ENCODE results near the gene PAGR1. TPM values are rescaled to one million over a fixed set of nuclear protein-coding genes. Genes with fewer than 3 reads are reported as not detected.
"Not testable (repeated sequence)": the region's sequence is repeated elsewhere in the genome, so short reads cannot be mapped to it uniquely, and the experiment has no call there.

The PAGR1 gene
- total RNA-seq, 1 experiment from 2014 or later = 28.2 TPM

DNA sequence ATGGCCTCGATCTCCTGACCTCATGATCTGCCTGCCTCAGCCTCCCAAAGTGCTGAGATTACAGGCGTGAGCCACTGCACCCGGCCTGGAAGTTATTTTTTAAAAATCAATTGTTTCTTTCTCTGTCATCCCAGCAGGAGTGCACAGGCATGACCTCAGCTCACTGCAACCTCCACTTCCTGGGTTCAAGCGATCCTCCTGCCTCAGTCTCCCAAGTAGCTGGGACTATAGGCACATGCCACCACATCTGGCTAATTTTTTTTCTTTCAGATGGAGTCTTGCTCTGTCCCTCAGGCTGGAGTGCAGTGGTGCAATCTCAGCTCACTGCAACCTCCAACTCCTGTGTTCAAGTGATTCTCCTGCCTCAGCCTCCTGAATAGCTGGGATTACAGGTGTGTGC lies 28.8 kb upstream of the PAGR1 start:
- not testable (repeated sequence) for H3K9me3 ChIP-seq (replicated peaks); H3K4me1 ChIP-seq; H3K4me3 ChIP-seq; DNase-seq; H3K27ac ChIP-seq; H3K36me3 ChIP-seq; H3K27me3 ChIP-seq

DNA sequence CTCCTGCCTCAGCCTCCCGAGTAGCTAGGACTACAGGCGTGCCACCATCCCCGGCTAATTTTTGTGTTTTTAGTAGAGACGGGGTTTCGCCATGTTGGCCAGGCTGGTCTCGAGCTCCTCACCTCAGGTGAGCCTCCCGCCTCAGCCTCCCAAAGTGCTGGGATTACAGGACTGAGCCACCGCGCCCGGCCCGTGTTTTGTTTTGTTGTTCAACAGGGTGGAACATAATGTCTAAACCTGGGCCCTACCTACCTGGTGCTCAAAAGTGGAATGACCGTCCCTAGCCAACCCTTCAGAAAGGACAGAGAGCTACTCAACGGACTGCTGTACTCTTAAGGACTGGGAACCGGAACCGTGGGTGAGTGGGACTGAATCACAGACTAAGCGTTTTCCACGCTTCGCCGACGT lies 26.2 kb upstream of the PAGR1 start:
- no peak for DNase-seq
- H3K4me1 ChIP-seq = no peaks in the 10 kb centered on the region
- peak overlapping the region; percentile 84 for H3K27ac ChIP-seq

DNA sequence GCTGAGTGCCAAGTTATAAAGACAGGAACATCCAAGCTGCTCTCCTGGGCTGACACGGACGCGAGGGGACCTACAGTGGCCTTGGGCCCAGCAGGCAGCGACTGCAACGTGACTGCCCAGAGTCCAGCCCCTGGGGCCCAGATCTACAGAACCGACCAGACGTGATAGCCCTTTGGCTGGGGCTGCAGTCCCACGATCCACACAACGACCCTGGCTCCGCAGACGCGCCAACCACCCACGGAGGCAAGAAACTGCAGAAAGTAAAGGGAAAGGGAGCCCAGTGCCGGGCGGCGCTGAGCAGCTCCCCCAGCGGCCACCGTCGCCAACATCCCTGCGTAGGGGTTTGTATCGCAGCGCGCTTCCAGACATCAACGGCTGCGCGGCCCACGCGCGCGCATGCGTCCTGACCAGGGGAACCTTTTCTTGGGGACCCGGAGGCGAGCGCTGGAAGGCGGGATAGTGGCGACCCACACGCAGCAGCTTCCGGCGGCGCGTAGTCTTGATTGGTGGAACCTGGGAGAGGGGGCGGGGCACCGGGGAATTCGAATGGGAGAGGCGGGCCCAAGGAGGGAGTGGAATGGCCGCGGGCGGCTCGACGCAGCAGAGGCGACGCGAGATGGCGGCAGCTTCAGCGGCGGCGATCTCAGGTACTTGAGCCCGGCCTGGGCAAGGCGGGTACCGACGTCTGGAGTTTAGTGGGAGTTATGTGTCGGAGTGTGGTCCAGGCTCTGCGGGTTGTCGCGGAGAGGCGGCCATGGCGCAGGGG lies 25.6 kb upstream of the PAGR1 start, which contains the start of gene KIF22:
TSS of gene KIF22 (plus strand) at position 569 of the 766 bp plus-strand sequence. CDS start at position 578, 9 bp downstream.
- H3K4me1 ChIP-seq = no peaks in the 10 kb centered on the region
- H3K9me3 ChIP-seq (replicated peaks) = no peaks in the 10 kb centered on the region
- peaks cover 19% of the 10 kb centered on the region; the same call in 1 of the 2 replicates for H3K36me3 ChIP-seq
- peak within 1 kb of the TSS; percentile 84 for H3K4me3 ChIP-seq
- peak; percentile 98 to 99 for DNase-seq
- H3K27me3 ChIP-seq = no peaks in the 10 kb centered on the region
- peak within 1 kb of the TSS; percentile 84 for H3K27ac ChIP-seq

More for the DNA sequence above, 26.2 kb upstream of the PAGR1 start:
- H3K4me3 ChIP-seq = peak overlapping the region; percentile 84
- no peaks in the 10 kb centered on the region for H3K27me3 ChIP-seq
- H3K36me3 ChIP-seq = peaks cover 14% of the 10 kb centered on the region; the same call in 1 of the 2 replicates
- H3K9me3 ChIP-seq (replicated peaks) = no peaks in the 10 kb centered on the region

DNA sequence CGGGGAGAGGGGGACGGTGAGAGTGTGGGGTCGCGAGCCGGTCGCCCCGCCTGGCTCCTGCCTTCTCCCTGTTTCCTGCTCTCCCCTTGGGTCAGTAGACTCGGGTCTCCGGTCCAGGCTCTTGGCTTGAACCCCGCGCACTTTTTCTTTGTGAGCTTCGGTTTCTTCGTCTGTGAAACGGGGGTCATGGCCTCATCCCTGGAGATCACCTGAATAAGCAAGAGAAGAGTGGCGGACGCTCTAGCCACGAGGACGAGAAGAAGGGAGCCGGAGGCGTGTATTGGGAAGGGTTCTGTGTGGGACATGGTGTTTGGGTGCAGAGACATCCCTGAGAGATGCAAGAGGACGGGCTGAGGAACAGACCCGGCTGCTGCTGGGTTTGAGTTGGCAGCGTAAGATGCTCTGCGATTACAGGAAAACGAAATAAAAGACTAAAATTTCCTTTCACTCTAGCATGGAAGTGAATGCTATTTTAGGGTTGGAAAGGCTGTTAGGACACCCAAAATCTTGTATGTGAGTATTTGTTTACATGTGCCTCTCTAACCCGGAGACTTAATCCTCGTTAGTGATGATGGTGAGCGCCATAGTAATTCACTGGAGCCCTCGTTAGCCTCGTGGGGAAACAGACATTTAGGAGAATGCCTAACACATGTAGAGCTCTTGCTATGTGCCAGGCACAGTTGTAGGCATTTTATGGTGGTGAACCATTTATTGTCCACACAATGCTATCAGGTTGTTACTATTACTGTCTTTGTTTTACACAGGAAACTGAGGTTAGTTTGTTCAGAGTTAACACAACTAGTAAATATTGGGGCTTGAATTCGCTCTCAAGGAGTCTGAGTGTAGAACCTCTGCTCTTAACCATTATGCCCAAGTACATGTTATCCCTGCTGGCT lies 24.8 kb upstream of the PAGR1 start:
- H3K36me3 ChIP-seq = peaks cover 23% of the 10 kb centered on the region; the same call in 1 of the 2 replicates
- no peaks in the 10 kb centered on the region for H3K9me3 ChIP-seq (replicated peaks)
- H3K4me3 ChIP-seq = peak overlapping the region; percentile 84
- no peaks in the 10 kb centered on the region for H3K4me1 ChIP-seq
- no peaks in the 10 kb centered on the region for H3K27me3 ChIP-seq
- no peak for DNase-seq
- H3K27ac ChIP-seq = peak overlapping the region; percentile 84

DNA sequence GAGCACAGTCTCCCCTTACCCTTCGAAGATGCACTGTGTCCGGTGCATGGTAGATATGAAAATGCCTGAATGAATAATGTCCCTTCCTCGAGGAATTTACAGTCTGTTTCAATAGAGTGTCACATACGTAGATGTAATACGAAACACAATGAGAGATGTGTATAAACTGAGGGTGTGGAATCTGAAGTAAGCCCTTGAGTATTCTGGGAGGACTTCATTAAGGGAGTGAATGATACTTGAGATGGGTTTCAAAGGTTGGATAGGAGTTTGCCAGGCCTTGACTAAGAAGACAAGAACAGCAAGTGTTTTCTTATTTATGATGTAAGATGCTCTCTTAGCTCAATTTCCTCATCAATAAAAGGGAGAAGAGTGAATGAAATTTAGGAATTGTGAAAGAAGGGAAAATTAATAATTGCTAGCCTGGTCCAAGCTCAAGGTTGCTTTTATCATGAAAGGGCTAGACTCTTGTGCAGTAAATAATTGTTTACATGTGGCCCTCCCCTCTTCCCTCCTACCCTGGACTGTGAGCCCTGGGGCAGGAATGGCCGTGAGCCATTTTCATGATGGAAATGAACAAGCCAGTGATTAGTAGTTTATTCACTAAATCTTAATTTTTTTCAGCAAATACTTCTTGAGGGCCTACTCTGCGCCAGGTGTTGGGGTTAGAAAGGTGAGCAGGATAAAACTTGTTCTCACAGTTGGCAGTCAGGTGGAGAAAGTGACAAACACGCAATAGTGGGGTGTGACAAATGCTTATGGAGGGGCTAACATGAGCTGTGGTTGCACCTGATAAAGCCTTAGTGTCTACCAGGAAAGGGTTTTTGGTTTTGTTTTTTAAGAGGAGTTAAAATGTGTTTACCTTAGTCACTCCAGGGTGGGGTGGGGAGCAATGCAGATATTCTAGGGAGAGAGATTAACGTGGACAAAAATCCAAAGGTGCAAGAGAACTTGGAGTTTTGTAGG lies 23.8 kb upstream of the PAGR1 start:
- Histone ChIP-seq H3K36me3 (peaks cover 27% of the 10 kb centered on the region), H3K4me1 (no peaks in the 10 kb centered on the region), H3K9me3 (replicated peaks) (no peaks in the 10 kb centered on the region), H3K27ac (no peak overlapping the region), H3K27me3 (no peaks in the 10 kb centered on the region), H3K4me3 (peak overlapping the region; percentile 84)
- no peak for DNase-seq

DNA sequence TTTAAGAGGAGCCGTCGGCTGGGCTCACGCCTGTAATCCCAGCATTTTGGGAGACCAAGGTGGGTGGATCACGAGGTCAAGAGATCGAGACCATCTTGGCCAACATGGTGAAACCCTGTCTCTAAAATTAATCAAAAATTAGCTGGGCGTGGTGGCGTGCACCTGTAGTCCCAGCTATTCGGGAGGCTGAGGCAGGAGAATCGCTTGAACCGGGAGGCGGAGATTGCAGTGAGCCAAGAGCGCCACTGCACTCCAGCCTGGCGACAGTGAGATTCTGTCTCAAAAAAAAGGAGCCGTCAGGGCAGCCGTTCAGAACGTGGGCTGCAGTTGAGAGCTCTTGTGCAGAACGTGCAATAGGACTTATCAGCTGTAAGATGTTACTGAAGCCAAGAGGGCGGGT lies 22.8 kb upstream of the PAGR1 start:
- H3K9me3 ChIP-seq (replicated peaks); H3K4me3 ChIP-seq; DNase-seq; H3K27ac ChIP-seq; H3K27me3 ChIP-seq; H3K4me1 ChIP-seq: not testable (repeated sequence)
- H3K36me3 ChIP-seq = peaks cover 36% of the 10 kb centered on the region

DNA sequence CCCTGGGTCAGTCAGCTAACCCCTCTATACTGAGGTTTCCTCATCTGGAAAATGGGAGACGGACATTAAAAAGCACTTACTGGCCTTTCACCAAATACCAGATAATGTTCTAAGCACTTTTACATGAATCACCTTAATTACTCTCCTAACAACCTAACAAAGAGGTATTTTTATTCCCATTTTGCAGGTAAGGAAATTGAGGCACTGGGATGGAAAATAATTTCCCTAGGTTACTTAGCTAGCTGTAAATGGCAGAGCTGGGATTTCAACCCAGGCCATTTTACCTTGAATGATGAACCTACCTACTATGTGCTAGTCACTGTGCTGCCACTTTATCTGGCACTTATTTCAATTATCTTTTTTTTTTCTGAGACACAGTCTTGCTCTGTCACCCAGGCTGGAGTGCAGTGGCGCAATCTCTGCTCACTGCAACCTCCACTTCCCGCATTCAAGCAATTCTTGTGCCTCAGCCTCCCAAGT lies 21.7 kb upstream of the PAGR1 start:
- Histone ChIP-seq H3K27me3 (no peaks in the 10 kb centered on the region), H3K4me1 (no peaks in the 10 kb centered on the region), H3K4me3 (no peak overlapping the region), H3K27ac (no peak overlapping the region), H3K36me3 (peaks cover 47% of the 10 kb centered on the region), H3K9me3 (replicated peaks) (no peaks in the 10 kb centered on the region)
- no peak for DNase-seq

DNA sequence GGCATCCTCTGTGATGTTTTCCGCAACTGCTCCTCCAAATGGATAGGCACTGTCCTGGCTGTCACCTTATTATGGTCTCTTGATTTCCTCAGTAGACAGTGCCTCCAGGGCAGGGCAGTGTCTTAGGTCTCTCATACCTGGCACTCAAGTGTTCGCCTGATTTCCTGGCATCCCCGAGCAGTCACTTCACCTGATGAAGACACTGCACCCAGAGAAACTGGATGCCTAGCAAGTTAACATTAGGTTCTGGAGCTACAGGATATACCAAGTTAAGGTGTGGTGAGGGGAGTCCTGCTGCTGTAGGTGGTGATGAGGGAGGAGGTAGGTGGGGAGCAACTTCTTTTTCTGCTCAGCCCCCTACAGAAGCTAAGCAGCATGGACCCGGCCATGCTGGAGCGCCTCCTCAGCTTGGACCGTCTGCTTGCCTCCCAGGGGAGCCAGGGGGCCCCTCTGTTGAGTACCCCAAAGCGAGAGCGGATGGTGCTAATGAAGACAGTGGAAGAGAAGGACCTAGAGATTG lies 13.5 kb upstream of the PAGR1 start:
- H3K4me1 ChIP-seq = peaks cover 20% of the 10 kb centered on the region; the same call in 1 of the 2 replicates
- no peaks in the 10 kb centered on the region for H3K27me3 ChIP-seq
- H3K36me3 ChIP-seq = peaks cover 66% of the 10 kb centered on the region
- DNase-seq = no peak
- H3K27ac ChIP-seq = no peak overlapping the region
- H3K4me3 ChIP-seq = no peak overlapping the region
- H3K9me3 ChIP-seq (replicated peaks) = no peaks in the 10 kb centered on the region

DNA sequence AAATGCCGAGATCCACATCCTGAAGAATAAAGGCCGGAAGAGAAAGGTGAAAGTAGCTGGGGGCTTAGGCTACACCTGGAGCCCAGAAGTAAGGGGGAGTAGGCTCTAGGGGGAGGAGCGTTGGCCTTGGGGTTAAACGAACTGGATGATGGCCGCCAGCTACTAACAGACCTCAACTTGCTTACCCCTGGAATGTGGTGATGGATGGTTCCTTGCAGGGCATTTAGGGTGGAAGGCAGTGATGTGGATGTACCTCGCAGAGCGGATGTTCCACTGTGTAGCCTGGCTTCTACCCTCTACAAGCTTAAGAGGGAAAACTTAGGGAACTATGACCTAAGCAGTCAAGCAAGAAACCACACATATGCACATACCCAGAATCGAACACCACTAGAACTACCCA lies 11.9 kb upstream of the PAGR1 start:
- Histone ChIP-seq H3K27me3 (no peaks in the 10 kb centered on the region), H3K27ac (no peak overlapping the region), H3K4me1 (peaks cover 22% of the 10 kb centered on the region; the same call in 1 of the 2 replicates), H3K4me3 (no peak overlapping the region), H3K9me3 (replicated peaks) (no peaks in the 10 kb centered on the region), H3K36me3 (peaks cover 61% of the 10 kb centered on the region)
- DNase-seq = no peak

DNA sequence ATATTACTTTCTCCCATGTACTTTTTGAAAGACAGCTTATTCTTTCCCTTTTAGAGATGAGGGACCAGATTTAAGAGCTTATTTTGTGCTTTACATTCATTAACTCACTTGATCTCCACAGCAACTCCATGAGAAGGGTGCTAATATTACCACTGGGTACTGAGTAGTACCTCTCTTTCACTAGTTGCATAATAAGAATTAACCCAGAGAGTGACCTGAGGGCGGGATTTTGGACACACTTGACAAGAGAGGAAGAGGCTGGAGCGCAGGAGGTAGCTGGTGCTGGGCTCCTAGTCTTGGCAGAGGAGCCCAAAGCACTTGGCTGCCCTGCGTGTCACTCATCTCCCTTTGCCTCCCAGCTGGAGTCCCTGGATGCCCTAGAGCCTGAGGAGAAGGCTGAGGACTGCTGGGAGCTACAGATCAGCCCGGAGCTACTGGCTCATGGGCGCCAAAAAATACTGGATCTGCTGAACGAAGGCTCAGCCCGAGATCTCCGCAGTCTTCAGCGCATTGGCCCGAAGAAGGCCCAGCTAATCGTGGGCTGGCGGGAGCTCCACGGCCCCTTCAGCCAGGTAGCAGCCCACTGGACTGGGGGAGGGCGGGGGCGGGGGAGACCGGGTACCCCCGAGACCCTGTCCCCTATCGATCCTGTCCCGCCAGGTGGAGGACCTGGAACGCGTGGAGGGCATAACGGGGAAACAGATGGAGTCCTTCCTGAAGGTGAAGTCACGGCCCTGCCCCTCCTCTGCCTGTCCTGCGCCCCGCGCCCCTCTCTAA lies 11.3 kb upstream of the PAGR1 start:
- Histone ChIP-seq H3K4me3 (peak overlapping the region; percentile 61), H3K27me3 (no peaks in the 10 kb centered on the region), H3K27ac (peak overlapping the region; percentile 67), H3K36me3 (peaks cover 59% of the 10 kb centered on the region), H3K9me3 (replicated peaks) (no peaks in the 10 kb centered on the region), H3K4me1 (peaks cover 22% of the 10 kb centered on the region; the same call in 1 of the 2 replicates)
- no peak for DNase-seq

DNA sequence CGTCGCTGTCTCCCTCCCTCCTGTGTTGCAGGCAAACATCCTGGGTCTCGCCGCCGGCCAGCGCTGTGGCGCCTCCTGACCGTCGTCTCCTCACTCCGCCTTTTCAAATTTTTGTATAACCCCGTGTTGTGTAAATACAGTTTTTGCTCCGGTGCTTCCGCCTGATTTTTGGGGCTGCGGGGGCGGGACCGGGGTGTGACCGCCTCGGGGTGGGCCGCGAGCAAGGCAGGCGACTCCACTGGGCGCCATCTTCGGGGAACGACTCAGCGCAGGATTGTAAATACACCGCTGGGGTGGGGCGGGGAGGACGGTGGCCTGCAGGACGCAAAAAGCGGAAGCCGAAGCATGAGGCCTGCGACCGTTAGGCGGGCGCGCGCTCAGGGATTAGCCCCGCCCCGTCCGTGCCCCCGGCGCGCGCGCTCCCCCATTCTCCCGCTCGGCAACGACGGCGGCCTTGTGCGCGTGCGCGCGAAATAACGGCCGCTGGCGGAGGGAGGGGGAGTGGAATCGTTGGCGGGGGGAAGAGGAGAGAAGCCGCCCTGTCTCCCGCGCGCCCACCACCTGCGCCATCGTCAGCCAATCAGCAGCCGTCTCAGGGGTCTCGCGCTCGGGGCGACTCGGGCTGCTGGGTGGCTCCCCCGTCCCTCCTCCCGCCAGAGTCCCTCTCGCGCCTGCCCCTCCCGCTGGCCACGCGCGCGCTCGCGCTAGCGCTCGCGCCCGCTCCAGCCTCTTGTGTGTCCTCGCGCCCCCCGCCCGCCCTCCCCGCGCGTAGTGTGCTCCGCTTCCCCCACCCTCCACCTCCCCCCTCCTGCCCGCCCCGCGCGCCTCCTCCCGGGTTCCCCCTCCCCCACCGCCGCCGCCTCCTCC lies 10.5 kb upstream of the PAGR1 start:
- Histone ChIP-seq H3K27ac (peak overlapping the region; percentile 67), H3K27me3 (no peaks in the 10 kb centered on the region), H3K9me3 (replicated peaks) (no peaks in the 10 kb centered on the region), H3K4me1 (peaks cover 22% of the 10 kb centered on the region; the same call in 1 of the 2 replicates), H3K4me3 (peak overlapping the region; percentile 61), H3K36me3 (peaks cover 55% of the 10 kb centered on the region)
- peak; percentile 97 for DNase-seq

DNA sequence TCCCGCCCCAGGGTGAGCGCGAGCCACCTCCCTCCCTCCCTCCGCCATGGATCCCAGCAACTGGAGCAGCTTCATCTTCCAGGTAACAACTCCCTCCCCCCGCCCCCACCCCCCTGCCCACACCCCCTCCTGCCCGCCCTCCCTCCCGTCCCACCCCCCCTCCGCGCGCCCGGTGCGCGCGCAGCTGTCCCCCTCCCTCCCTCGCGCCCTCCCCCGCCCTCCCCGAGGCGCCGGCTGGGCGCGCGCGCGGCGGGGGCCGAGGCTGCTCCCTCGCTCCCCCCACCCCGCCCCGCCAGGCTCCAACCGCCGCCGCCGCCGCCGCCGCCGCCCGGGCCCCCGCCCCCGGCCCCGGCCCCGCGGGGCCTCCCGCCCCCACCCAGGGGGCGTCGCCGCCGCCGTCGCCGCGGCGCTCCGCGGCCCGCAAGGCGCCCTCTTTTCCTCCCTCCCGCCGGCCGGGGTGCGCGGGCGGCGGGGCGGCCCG lies 9.8 kb upstream of the PAGR1 start, which contains the start of gene MAZ:
TSS of gene MAZ (plus strand) at position 431 of the 481 bp plus-strand sequence. CDS start 173 bp downstream, outside the sequence.
- Histone ChIP-seq H3K36me3 (peaks cover 51% of the 10 kb centered on the region), H3K4me1 (peaks cover 26% of the 10 kb centered on the region; the same call in 1 of the 2 replicates)
- DNase-seq = no peak

More for the DNA sequence above, 9.8 kb upstream of the PAGR1 start, which contains the start of gene MAZ:
- no peaks in the 10 kb centered on the region for H3K9me3 ChIP-seq (replicated peaks)
- H3K27me3 ChIP-seq = no peaks in the 10 kb centered on the region
- peak within 1 kb of the TSS; percentile 63 for H3K4me3 ChIP-seq
- peak within 1 kb of the TSS; percentile 67 for H3K27ac ChIP-seq

All from SJCRH30 (cell line).